Activated B cell treated with CpG ODN at 0.5 μM for 24 hours (primary cell): ENCODE measurements around the gene CELF4. TPM values are rescaled to one million over a fixed set of nuclear protein-coding genes. Genes with fewer than 3 reads are reported as not detected.

Experiments used
- ATAC-seq: fragments of 200-7000 bp; cut with Tn5 transposase; one replicate; pipeline ENCODE4 v1.10.0; 2021; ENCODE audit warnings: low read depth, mild to moderate bottlenecking, moderate library complexity
- CTCF ChIA-PET: fragments of 350-600 bp; sonication (Branson Sonifier 250); formaldehyde crosslinking; loops from one replicate; lab custom pipeline; 2021; ENCODE audit warnings: antibody characterized with exemption; lab: Charles Lee
- POLR2A ChIA-PET: fragments of 350-600 bp; sonication (Branson Sonifier 250); formaldehyde crosslinking; loops from one replicate; lab custom pipeline; 2021; ENCODE audit warnings: antibody characterized with exemption; lab: Charles Lee
- DNase-seq: peaks from one replicate; pipeline ENCODE4 v3.0.0; 2022
- H3K27ac Mint-ChIP-seq: one replicate; pipeline ENCODE4 v1.8.0; 2020; ENCODE audit warnings: mixed read lengths
- H3K27me3 Mint-ChIP-seq: one replicate; pipeline ENCODE4 v1.8.0; 2021; ENCODE audit warnings: mixed read lengths
- H3K36me3 Mint-ChIP-seq: one replicate; pipeline ENCODE4 v1.8.0; 2021; ENCODE audit warnings: low read depth, mixed read lengths
- H3K4me1 Mint-ChIP-seq: one replicate; pipeline ENCODE4 v1.8.0; 2021; ENCODE audit warnings: mixed read lengths
- H3K4me3 Mint-ChIP-seq: one replicate; pipeline ENCODE4 v1.8.0; 2020; ENCODE audit warnings: mild to moderate bottlenecking, mixed read lengths
- H3K9me3 Mint-ChIP-seq: one replicate; pipeline ENCODE4 v1.8.0; 2020; ENCODE audit warnings: mixed read lengths
- CTCF ChIP-seq: fragments of 200-600 bp; IDR thresholded peaks from one replicate; pipeline ENCODE4 v1.8.0; 2022; ENCODE audit warnings: antibody characterized with exemption, mild to moderate bottlenecking
- intact Hi-C: fragments of 100-400 bp; cut with micrococcal nuclease; formaldehyde crosslinking; loops from one replicate; pipeline ENCODE4 v1.15.1; 2024
- total RNA-seq: library from RNA; stranded (reverse); gene quantifications from 2 replicates; pipeline ENCODE4 v1.2.3, GENCODE V29; 2022

CELF4 gene
- total RNA-seq, 1 donor from 2014 or later = not detected

GRCh38 chr18:37260367-37261093, 305.1 kb downstream of the CELF4 start:
- TF ChIP-seq CTCF = no peak
- Mint-ChIP-seq H3K27ac (no peak overlapping the region), H3K27me3 (peaks cover 18% of the 10 kb centered on the region), H3K4me1 (no peaks in the 10 kb centered on the region), H3K36me3 (no peaks in the 10 kb centered on the region), H3K4me3 (no peak overlapping the region), H3K9me3 (peaks cover 2% of the 10 kb centered on the region)
- intact Hi-C loops = no loop called here
- no peak for ATAC-seq
- ChIA-PET CTCF (no interaction called here), POLR2A (no interaction called here)
- DNase-seq = no peak

- POLR2A ChIA-PET = no interaction called here
- intact Hi-C loops = no loop called here
- peaks cover 6% of the 10 kb centered on the region for H3K4me1 Mint-ChIP-seq
- no peaks in the 10 kb centered on the region for H3K36me3 Mint-ChIP-seq
- DNase-seq (no peak), ATAC-seq (no peak)
- H3K27ac Mint-ChIP-seq = no peak overlapping the region
- TF ChIP-seq CTCF = no peak
- H3K9me3 Mint-ChIP-seq = no peaks in the 10 kb centered on the region
- CTCF ChIA-PET = no interaction called here
- no peak overlapping the region for H3K4me3 Mint-ChIP-seq
- H3K27me3 Mint-ChIP-seq = peaks cover 27% of the 10 kb centered on the region
Observed at GRCh38 chr18:37259711-37260110, 305.9 kb downstream of the CELF4 start.

- H3K4me1 Mint-ChIP-seq = peaks cover 9% of the 10 kb centered on the region
- H3K27ac Mint-ChIP-seq = no peak overlapping the region
- H3K9me3 Mint-ChIP-seq = no peaks in the 10 kb centered on the region
- no peak for TF ChIP-seq CTCF
- POLR2A ChIA-PET = no interaction called here
- CTCF ChIA-PET = no interaction called here
- no peak overlapping the region for H3K4me3 Mint-ChIP-seq
- H3K36me3 Mint-ChIP-seq = no peaks in the 10 kb centered on the region
- no peak for DNase-seq
- intact Hi-C loops = no loop called here
- no peak for ATAC-seq
- peaks cover 27% of the 10 kb centered on the region for H3K27me3 Mint-ChIP-seq
Observed at GRCh38 chr18:37258819-37259218, 306.8 kb downstream of the CELF4 start.

- intact Hi-C loops = no loop called here
- ATAC-seq (no peak), DNase-seq (no peak)
- no peak overlapping the region for H3K27ac Mint-ChIP-seq
- H3K9me3 Mint-ChIP-seq = no peaks in the 10 kb centered on the region
- TF ChIP-seq CTCF = no peak
- ChIA-PET CTCF (no interaction called here), POLR2A (no interaction called here)
- H3K4me3 Mint-ChIP-seq = no peak overlapping the region
- H3K27me3 Mint-ChIP-seq = peaks cover 27% of the 10 kb centered on the region
- peaks cover 9% of the 10 kb centered on the region for H3K4me1 Mint-ChIP-seq
- no peaks in the 10 kb centered on the region for H3K36me3 Mint-ChIP-seq
Observed at GRCh38 chr18:37258131-37258530, 307.5 kb downstream of the CELF4 start.

GRCh38 chr18:37254973-37255372, 310.6 kb downstream of the CELF4 start:
- H3K27me3 Mint-ChIP-seq = peaks cover 58% of the 10 kb centered on the region
- ATAC-seq (no peak), DNase-seq (no peak)
- ChIA-PET CTCF (no interaction called here), POLR2A (no interaction called here)
- H3K27ac Mint-ChIP-seq = no peak overlapping the region
- peak overlapping the region; percentile 68 for H3K4me3 Mint-ChIP-seq
- no peaks in the 10 kb centered on the region for H3K36me3 Mint-ChIP-seq
- H3K9me3 Mint-ChIP-seq = no peaks in the 10 kb centered on the region
- intact Hi-C loops = no loop called here
- TF ChIP-seq CTCF = no peak
- peaks cover 13% of the 10 kb centered on the region for H3K4me1 Mint-ChIP-seq
